Endothelial cell of umbilical vein (primary cell): Measurements from ENCODE around the gene CACNG8.

Experiments
- EZH2 ChIP-seq: IDR thresholded peaks from 2 replicates; pipeline ENCODE4 v1.6.1; 2012; ENCODE audit warnings: borderline replicate concordance, low read depth, mild to moderate bottlenecking, moderate library complexity, low read length, inconsistent platforms; ENCODE audit not compliant: severe bottlenecking
- POLR2A ChIP-seq: IDR thresholded peaks from 2 replicates; pipeline ENCODE4 v1.6.1; 2012; ENCODE audit warnings: low read depth, mild to moderate bottlenecking, control low read depth, low read length

DNA sequence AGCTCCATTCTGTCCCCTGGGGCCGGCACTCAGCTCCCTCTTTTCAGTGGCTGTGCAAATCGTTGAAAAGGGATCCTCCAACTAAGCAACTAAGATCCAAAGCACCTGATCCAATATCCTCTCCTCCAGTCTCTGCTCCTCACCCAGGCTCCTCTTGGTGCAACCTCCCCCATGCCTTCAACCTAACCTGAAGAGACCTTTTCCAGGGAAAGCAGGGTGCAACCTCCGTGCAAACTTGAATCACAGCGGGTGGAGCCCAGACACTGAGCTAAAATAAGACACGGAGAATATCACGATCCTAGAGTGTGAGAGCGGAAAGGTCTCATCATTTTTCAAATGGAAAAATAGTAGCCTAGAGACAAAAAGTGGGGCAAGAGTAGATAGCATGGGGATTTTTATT is 45.4 kb upstream of the CACNG8 start:
- no peak for TF ChIP-seq EZH2
- no peak for TF ChIP-seq POLR2A
